GM10266 (cell line): ENCODE data around the gene SBF2.

Source experiments
- DNase-seq: peaks from one replicate; pipeline ENCODE4 v3.0.0; 2012; ENCODE audit errors: extremely low spot score
- TF ChIP-seq, protein P1 (sequence below): IDR thresholded peaks from 2 replicates; pipeline ENCODE4 v1.5.1; 2012; ENCODE audit warnings: mild to moderate bottlenecking, low read depth; ENCODE audit not compliant: control insufficient read depth, insufficient read depth; ENCODE audit errors: missing control alignments

Gene SBF2

GRCh38 chr11:9735236-9735635, 558.8 kb downstream of the SBF2 start:
- TF ChIP-seq, protein P1, sequence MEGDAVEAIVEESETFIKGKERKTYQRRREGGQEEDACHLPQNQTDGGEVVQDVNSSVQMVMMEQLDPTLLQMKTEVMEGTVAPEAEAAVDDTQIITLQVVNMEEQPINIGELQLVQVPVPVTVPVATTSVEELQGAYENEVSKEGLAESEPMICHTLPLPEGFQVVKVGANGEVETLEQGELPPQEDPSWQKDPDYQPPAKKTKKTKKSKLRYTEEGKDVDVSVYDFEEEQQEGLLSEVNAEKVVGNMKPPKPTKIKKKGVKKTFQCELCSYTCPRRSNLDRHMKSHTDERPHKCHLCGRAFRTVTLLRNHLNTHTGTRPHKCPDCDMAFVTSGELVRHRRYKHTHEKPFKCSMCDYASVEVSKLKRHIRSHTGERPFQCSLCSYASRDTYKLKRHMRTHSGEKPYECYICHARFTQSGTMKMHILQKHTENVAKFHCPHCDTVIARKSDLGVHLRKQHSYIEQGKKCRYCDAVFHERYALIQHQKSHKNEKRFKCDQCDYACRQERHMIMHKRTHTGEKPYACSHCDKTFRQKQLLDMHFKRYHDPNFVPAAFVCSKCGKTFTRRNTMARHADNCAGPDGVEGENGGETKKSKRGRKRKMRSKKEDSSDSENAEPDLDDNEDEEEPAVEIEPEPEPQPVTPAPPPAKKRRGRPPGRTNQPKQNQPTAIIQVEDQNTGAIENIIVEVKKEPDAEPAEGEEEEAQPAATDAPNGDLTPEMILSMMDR, result no peak
- DNase-seq, result no peak

GRCh38 chr11:9733212-9733611, 560.8 kb downstream of the SBF2 start:
- TF ChIP-seq, protein P1, result no peak
- no peak for DNase-seq

DNA sequence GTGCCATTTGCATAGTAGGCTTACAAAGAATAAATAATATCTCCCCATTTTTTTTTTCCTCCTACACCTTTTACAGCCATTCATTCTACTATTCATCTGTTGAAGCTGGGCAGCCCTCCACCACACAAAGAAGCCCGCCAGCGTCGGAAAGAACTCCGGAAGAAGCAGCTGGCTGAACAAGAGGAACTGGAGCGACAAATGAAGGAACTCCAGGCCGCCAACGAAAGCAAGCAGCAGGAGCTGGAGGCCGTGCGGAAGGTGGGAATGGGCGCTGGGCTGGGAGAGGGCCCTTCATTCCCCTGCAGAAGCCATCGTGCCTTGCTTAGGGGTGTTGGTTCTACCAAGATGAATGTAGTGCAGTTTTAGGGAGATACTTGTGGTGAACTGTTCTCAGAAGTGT, 561.6 kb downstream of the SBF2 start:
- TF ChIP-seq, protein P1, result no peak
- DNase-seq, result no peak

- no peak for DNase-seq
- TF ChIP-seq, protein P1, result no peak
Observed at GRCh38 chr11:9731256-9731655, 562.8 kb downstream of the SBF2 start.
